Stomach (tissue), 4 donors: ENCODE results near the gene OR5T3.

Experiments
- EP300 ChIP-seq: sonication (generic); formaldehyde crosslinking; IDR thresholded peaks from one replicate; pipeline ENCODE4 v1.6.1; 2017; ENCODE audit warnings: antibody characterized with exemption
- TF ChIP-seq, protein P1 (sequence below), 7 experiments: fragments of 450-650 bp in 4 of 7; fragments of 200-600 bp in 3 of 7; sonication (generic) in 3 of 7; IDR thresholded peaks; one replicate each; pipeline ENCODE4 v1.5.1; 2016 to 2019; ENCODE audit warnings: antibody characterized with exemption in 7 of 7, control low read depth in 2 of 7, mild to moderate bottlenecking in 1 of 7

- TF ChIP-seq EP300 = no peak
- TF ChIP-seq, protein P1, sequence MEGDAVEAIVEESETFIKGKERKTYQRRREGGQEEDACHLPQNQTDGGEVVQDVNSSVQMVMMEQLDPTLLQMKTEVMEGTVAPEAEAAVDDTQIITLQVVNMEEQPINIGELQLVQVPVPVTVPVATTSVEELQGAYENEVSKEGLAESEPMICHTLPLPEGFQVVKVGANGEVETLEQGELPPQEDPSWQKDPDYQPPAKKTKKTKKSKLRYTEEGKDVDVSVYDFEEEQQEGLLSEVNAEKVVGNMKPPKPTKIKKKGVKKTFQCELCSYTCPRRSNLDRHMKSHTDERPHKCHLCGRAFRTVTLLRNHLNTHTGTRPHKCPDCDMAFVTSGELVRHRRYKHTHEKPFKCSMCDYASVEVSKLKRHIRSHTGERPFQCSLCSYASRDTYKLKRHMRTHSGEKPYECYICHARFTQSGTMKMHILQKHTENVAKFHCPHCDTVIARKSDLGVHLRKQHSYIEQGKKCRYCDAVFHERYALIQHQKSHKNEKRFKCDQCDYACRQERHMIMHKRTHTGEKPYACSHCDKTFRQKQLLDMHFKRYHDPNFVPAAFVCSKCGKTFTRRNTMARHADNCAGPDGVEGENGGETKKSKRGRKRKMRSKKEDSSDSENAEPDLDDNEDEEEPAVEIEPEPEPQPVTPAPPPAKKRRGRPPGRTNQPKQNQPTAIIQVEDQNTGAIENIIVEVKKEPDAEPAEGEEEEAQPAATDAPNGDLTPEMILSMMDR (IDR thresholded peaks at IDR 0.05) = no peak
These were observed 44.8 kb downstream of the OR5T3 start for GRCh38 chr11:56296898-56297297.
